MG63 (cell line): ENCODE results near the gene PRR22. TPM values are rescaled to one million over a fixed set of nuclear protein-coding genes. Genes with fewer than 3 reads are reported as not detected.
"Not testable (repeated sequence)": the region's sequence is repeated elsewhere in the genome, so short reads cannot be mapped to it uniquely, and the experiment has no call there.

Experiments
- DNase-seq: peaks from one replicate; pipeline ENCODE4 v3.0.0-alpha.2; 2020
- H3K27me3 ChIP-seq: fragments of 250-450 bp; sonication (Bioruptor Pico); 2 replicates; pipeline ENCODE4 v1.5.1; 2020; ENCODE audit warnings: mild to moderate bottlenecking, moderate library complexity
- H3K36me3 ChIP-seq: fragments of 250-450 bp; sonication (Bioruptor Pico); 2 replicates; pipeline ENCODE4 v1.5.1; 2020; ENCODE audit warnings: mild to moderate bottlenecking, moderate library complexity
- H3K4me3 ChIP-seq: fragments of 250-450 bp; sonication (Bioruptor Pico); 2 replicates; pipeline ENCODE4 v1.5.1; 2020; ENCODE audit warnings: mild to moderate bottlenecking, moderate library complexity
- H3K9me3 ChIP-seq: fragments of 250-450 bp; sonication (Bioruptor Pico); 2 replicates; pipeline ENCODE4 v1.5.1; 2020; ENCODE audit warnings: mild to moderate bottlenecking, moderate library complexity
- total RNA-seq: library from RNA; depleted of rRNA; stranded (reverse); fragments of >200 nt; shearing (Covaris generic); gene quantifications from 2 replicates; pipeline ENCODE4 v1.2.3, GENCODE V29; 2014; ENCODE audit warnings: low replicate concordance

PRR22 gene
- total RNA-seq, 1 experiment from 2014 or later: 3.6 TPM

- no peaks in the 10 kb centered on the region for H3K27me3 ChIP-seq
- H3K9me3 ChIP-seq: no peaks in the 10 kb centered on the region
- H3K36me3 ChIP-seq: peaks cover 29% of the 10 kb centered on the region
- no peak overlapping the region for H3K4me3 ChIP-seq
- no peak for DNase-seq
These were observed 877 bp upstream of the PRR22 start for GRCh38 chr19:5785423-5785822.

- peaks cover 12% of the 10 kb centered on the region for H3K36me3 ChIP-seq
- DNase-seq: no peak
- no peaks in the 10 kb centered on the region for H3K27me3 ChIP-seq
- H3K9me3 ChIP-seq: no peaks in the 10 kb centered on the region
- H3K4me3 ChIP-seq: no peak overlapping the region
These were observed 1.3 kb downstream of the PRR22 start for GRCh38 chr19:5782945-5783919.

GRCh38 chr19:5782322-5782721, 2.2 kb downstream of the PRR22 start:
- H3K36me3 ChIP-seq: peaks cover 5% of the 10 kb centered on the region
- no peak overlapping the region for H3K4me3 ChIP-seq
- H3K27me3 ChIP-seq: no peaks in the 10 kb centered on the region
- no peaks in the 10 kb centered on the region for H3K9me3 ChIP-seq
- DNase-seq: no peak

DNA sequence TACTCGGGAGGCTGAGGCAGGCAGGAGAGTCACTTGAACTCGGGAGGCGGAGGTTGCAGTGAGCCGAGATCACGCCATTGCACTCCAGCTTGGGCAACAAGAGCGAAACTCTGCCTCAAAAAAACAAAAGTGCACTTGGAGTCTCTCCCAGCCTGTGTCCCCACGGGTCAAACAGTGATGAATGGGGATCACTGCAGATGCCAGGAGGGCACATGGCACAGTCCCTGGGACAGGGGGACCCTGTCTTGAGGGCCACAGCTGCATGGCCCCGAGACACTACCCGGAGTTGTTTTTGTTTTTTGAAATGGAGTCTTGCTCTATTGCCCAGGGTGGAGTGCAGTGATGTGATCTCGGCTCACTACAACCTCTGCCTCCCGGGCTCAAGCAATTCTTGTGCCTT, 3.6 kb downstream of the PRR22 start:
- not testable (repeated sequence) for H3K27me3 ChIP-seq

GRCh38 chr19:5778402-5778801, 6.1 kb downstream of the PRR22 start:
- no peak for DNase-seq
- Histone ChIP-seq H3K4me3 (no peak overlapping the region), H3K27me3 (no peaks in the 10 kb centered on the region), H3K9me3 (no peaks in the 10 kb centered on the region), H3K36me3 (no peaks in the 10 kb centered on the region)

More for the DNA sequence above, 3.6 kb downstream of the PRR22 start:
- not testable (repeated sequence) for H3K36me3 ChIP-seq, H3K4me3 ChIP-seq, DNase-seq, H3K9me3 ChIP-seq

DNA sequence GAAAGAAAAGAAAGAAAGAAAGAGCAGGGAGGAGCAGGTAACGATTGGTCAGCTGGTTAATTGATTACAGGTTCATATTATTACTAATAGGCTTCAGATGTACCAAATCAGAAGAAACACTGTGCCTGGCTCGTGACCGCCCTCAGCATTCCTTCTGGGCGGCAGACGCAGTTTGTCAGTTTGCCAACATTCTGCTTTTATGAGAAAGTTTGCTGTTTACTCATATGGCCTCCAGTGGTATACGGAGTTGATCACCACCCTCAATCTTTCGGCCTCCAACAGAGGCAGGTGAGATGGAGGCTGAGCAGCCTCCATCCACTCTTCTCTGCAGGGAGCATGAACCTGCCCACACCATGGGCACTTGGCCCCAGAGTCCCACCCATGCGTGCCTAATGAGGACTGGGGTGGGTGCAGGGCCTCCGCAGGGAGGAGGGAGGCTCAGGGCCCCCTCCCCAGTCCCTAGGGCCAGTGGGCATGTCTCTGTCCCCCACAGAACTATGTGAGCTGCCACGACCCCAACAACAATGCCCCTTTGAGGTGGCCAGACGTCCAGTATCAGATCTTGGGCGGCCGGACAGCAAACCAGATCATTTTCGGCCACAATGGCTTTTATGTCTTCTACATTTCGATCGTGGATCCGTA, 8.8 kb downstream of the PRR22 start:
- Histone ChIP-seq H3K9me3 (no peaks in the 10 kb centered on the region), H3K27me3 (no peaks in the 10 kb centered on the region), H3K36me3 (no peaks in the 10 kb centered on the region), H3K4me3 (no peak overlapping the region)
- peak; percentile 11 for DNase-seq

- Histone ChIP-seq H3K36me3 (no peaks in the 10 kb centered on the region), H3K4me3 (no peak overlapping the region), H3K9me3 (no peaks in the 10 kb centered on the region), H3K27me3 (no peaks in the 10 kb centered on the region)
- no peak for DNase-seq
These were observed 9.6 kb downstream of the PRR22 start for GRCh38 chr19:5774921-5775320.

GRCh38 chr19:5773276-5773675, 11.3 kb downstream of the PRR22 start:
- Histone ChIP-seq H3K27me3 (no peaks in the 10 kb centered on the region), H3K4me3 (no peak overlapping the region), H3K9me3 (no peaks in the 10 kb centered on the region), H3K36me3 (no peaks in the 10 kb centered on the region)
- DNase-seq: no peak

DNA sequence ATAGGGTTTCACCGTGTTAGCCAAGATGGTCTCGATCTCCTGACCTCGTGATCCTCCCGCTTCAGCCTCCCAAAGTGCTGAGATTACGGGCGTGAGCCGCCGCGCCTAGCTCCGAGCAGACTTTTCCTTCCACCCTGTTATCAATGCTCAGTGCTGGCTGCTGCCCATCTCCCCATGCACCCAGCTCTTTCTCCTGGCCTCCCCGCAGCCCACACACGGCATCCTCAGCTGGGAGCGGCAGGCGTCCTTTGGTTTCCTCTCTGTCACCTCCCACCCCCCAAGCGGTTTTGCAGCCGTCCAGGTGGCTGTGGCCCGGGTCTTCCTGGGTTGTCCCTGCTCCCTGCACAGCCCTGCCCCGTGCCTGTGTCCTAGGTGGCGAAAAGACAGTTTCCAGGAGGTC, 12.1 kb downstream of the PRR22 start:
- H3K27me3 ChIP-seq: no peaks in the 10 kb centered on the region
- no peaks in the 10 kb centered on the region for H3K9me3 ChIP-seq
- DNase-seq: no peak
- no peaks in the 10 kb centered on the region for H3K36me3 ChIP-seq
- no peak overlapping the region for H3K4me3 ChIP-seq

- H3K9me3 ChIP-seq: no peaks in the 10 kb centered on the region
- no peak overlapping the region for H3K4me3 ChIP-seq
- no peaks in the 10 kb centered on the region for H3K27me3 ChIP-seq
- H3K36me3 ChIP-seq: no peaks in the 10 kb centered on the region
- no peak for DNase-seq
These were observed 16.6 kb downstream of the PRR22 start for GRCh38 chr19:5767949-5768348.

GRCh38 chr19:5765220-5765619, 19.3 kb downstream of the PRR22 start:
- Histone ChIP-seq H3K27me3 (no peaks in the 10 kb centered on the region), H3K36me3 (no peaks in the 10 kb centered on the region), H3K9me3 (no peaks in the 10 kb centered on the region), H3K4me3 (no peak overlapping the region)
- no peak for DNase-seq

- no peaks in the 10 kb centered on the region for H3K9me3 ChIP-seq
- no peaks in the 10 kb centered on the region for H3K27me3 ChIP-seq
- H3K36me3 ChIP-seq: no peaks in the 10 kb centered on the region
- no peak overlapping the region for H3K4me3 ChIP-seq
- DNase-seq: no peak
These were observed 21.8 kb downstream of the PRR22 start for GRCh38 chr19:5762608-5763217.

- no peak overlapping the region for H3K4me3 ChIP-seq
- H3K27me3 ChIP-seq: no peaks in the 10 kb centered on the region
- no peaks in the 10 kb centered on the region for H3K36me3 ChIP-seq
- no peak for DNase-seq
- H3K9me3 ChIP-seq: no peaks in the 10 kb centered on the region
These were observed 30.8 kb downstream of the PRR22 start for GRCh38 chr19:5753743-5754142.

- Histone ChIP-seq H3K4me3 (no peak overlapping the region), H3K27me3 (no peaks in the 10 kb centered on the region), H3K9me3 (no peaks in the 10 kb centered on the region), H3K36me3 (no peaks in the 10 kb centered on the region)
- DNase-seq: no peak
These were observed 32.8 kb downstream of the PRR22 start for GRCh38 chr19:5751709-5752108.

- no peak overlapping the region for H3K4me3 ChIP-seq
- no peaks in the 10 kb centered on the region for H3K36me3 ChIP-seq
- no peak for DNase-seq
- H3K9me3 ChIP-seq: no peaks in the 10 kb centered on the region
- no peaks in the 10 kb centered on the region for H3K27me3 ChIP-seq
These were observed 35.0 kb downstream of the PRR22 start for GRCh38 chr19:5749505-5749904.

DNA sequence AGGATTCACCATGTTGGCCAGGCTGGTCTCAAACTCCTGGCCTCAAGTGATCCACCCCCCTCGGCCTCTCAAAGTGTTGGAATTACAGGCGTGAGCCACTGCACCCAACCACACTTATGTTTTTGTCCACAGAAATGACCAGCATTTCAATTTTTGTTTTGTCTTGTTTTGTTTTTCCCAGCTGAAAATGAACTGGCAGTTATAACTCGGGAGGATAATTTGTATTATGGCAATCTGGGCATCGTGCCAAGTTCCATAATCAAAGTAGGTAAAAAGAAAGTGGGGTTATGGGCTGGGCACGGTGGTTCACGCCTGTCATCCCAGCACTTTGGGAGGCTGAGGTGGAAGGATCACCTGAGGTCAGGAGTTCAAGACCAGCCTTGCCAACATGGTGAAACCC, 35.6 kb downstream of the PRR22 start:
- not testable (repeated sequence) for H3K27me3 ChIP-seq, H3K4me3 ChIP-seq, DNase-seq, H3K9me3 ChIP-seq, H3K36me3 ChIP-seq

DNA sequence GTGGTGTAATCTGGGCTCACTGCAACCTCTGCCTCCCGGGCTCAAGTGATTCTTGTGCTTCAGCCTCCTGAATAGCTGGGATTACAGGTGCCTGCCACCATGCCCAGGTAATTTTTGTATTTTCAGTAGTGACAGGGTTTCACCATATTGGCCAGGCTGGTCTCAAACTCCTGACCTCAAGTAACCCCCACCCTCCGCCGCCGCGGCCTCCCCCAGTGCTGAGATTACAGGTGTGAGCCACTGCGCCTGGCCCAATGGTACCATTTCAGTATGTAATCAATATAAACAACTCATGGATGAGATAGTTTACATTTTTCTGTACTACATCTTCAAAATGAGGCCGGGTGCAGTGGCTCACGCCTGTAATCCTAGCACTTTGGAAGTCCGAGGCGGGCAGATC, 39.5 kb downstream of the PRR22 start:
- not testable (repeated sequence) for H3K9me3 ChIP-seq, DNase-seq, H3K4me3 ChIP-seq, H3K27me3 ChIP-seq, H3K36me3 ChIP-seq
